Lower leg skin (tissue), 4 donors: ENCODE measurements around the gene GZMM. TPM values are rescaled to one million over a fixed set of nuclear protein-coding genes. Genes with fewer than 3 reads are reported as not detected.

Experiments
- DNase-seq, 2 donors: peaks; one replicate each; pipeline ENCODE4 v3.0.0-alpha.2; 2019; ENCODE audit warnings: low spot score in 2 of 2
- H3K4me3 ChIP-seq: fragments of 200-600 bp; sonication (generic); 2 replicates; pipeline ENCODE4 v1.5.1; 2017; ENCODE audit warnings: mild to moderate bottlenecking, low read depth; ENCODE audit not compliant: poor library complexity, severe bottlenecking
- CTCF ChIP-seq, 3 donors: fragments of 450-650 bp; IDR thresholded peaks; one replicate each; pipeline ENCODE4 v1.5.1; 2016; ENCODE audit warnings: antibody characterized with exemption in 3 of 3, mild to moderate bottlenecking in 3 of 3, moderate library complexity in 2 of 3
- POLR2A ChIP-seq, 2 donors: fragments of 450-650 bp; IDR thresholded peaks; one replicate each; pipeline ENCODE4 v1.6.1; 2016 to 2017; ENCODE audit warnings: antibody characterized with exemption in 2 of 2, mild to moderate bottlenecking in 1 of 2, moderate library complexity in 1 of 2
- WGBS, 2 donors: methylation state at CpG; one replicate each; pipeline ENCODE4 v1.1.5; 2018; 5-methylcytosine and 5-hydroxymethylcytosine counted together
- intact Hi-C: fragments of 100-400 bp; cut with DNase I; formaldehyde crosslinking; loops from one replicate; pipeline ENCODE4 v1.15.0; 2023; ENCODE audit warnings: low total_unique reads
- total RNA-seq, 4 donors: library from RNA; depleted of rRNA; stranded (reverse); fragments of >200 nt; gene quantifications; one replicate each; pipeline ENCODE4 v1.1.0, GENCODE V29; 2016

The GZMM gene
- total RNA-seq, 4 donors from 2014 or later = 0.29 to 1.5 (median 1.3) TPM; not detected in 1

GRCh38 chr19:532561-533363 is 11.1 kb upstream of the GZMM start:
- TF ChIP-seq POLR2A (IDR thresholded peaks at IDR 0.05) (no peak), CTCF (IDR thresholded peaks at IDR 0.05) (no peak)
- peak in 1 of 2 donors; percentile 94 for DNase-seq
- intact Hi-C loops = no loop called here
- 0 to 1% methylated on average over 32 to 38 of the region's 47 CpGs for WGBS, 2 donors
- H3K4me3 ChIP-seq = peak overlapping the region; percentile 58

GRCh38 chr19:533364-534058 is 10.3 kb upstream of the GZMM start:
- H3K4me3 ChIP-seq = no peak overlapping the region
- DNase-seq = no peak
- WGBS, 2 donors = 41 to 44% methylated on average over 12 to 24 of the region's 25 CpGs
- no peak for TF ChIP-seq POLR2A (IDR thresholded peaks at IDR 0.05)
- TF ChIP-seq CTCF (IDR thresholded peaks at IDR 0.05) = no peak
- intact Hi-C loops = no loop called here

GRCh38 chr19:534088-534487 is 9.8 kb upstream of the GZMM start:
- intact Hi-C loops = no loop called here
- DNase-seq = no peak

GRCh38 chr19:535017-535835 is 8.6 kb upstream of the GZMM start:
- intact Hi-C loops = no loop called here
- no peak for TF ChIP-seq POLR2A (IDR thresholded peaks at IDR 0.05)
- no peak for TF ChIP-seq CTCF (IDR thresholded peaks at IDR 0.05)
- no peak for DNase-seq
- no peak overlapping the region for H3K4me3 ChIP-seq
- 66 to 68% methylated on average over 14 to 16 of the region's 16 CpGs for WGBS, 2 donors

More at GRCh38 chr19:534088-534487, 9.8 kb upstream of the GZMM start:
- H3K4me3 ChIP-seq = no peak overlapping the region
- 75 to 80% methylated on average over 11 to 14 of the region's 14 CpGs for WGBS, 2 donors
- TF ChIP-seq POLR2A (IDR thresholded peaks at IDR 0.05) = no peak
- TF ChIP-seq CTCF (IDR thresholded peaks at IDR 0.05) = no peak

GRCh38 chr19:536031-536880 is 7.6 kb upstream of the GZMM start:
- 91 to 93% methylated on average over 46 to 52 of the region's 55 CpGs for WGBS, 2 donors
- intact Hi-C loops = no loop called here
- no peak for DNase-seq
- no peak overlapping the region for H3K4me3 ChIP-seq
- TF ChIP-seq POLR2A (IDR thresholded peaks at IDR 0.05) (no peak), CTCF (IDR thresholded peaks at IDR 0.05) (no peak)
